Measurements from ENCODE around the gene TTLL11. TPM values are rescaled to one million over a fixed set of nuclear protein-coding genes. Genes with fewer than 3 reads are reported as not detected.

The TTLL11 gene
- total and polyA plus RNA-seq, 2 of the 8 experiments (the other 6 are each of a cell fraction or from before 2014, with no cell fraction given): 0.56 to 0.80 TPM

- TF ChIP-seq SRF (IDR thresholded peaks at IDR 0.05; ENCODE audit: low read depth, low read length): no peak
- TF ChIP-seq, protein P1, sequence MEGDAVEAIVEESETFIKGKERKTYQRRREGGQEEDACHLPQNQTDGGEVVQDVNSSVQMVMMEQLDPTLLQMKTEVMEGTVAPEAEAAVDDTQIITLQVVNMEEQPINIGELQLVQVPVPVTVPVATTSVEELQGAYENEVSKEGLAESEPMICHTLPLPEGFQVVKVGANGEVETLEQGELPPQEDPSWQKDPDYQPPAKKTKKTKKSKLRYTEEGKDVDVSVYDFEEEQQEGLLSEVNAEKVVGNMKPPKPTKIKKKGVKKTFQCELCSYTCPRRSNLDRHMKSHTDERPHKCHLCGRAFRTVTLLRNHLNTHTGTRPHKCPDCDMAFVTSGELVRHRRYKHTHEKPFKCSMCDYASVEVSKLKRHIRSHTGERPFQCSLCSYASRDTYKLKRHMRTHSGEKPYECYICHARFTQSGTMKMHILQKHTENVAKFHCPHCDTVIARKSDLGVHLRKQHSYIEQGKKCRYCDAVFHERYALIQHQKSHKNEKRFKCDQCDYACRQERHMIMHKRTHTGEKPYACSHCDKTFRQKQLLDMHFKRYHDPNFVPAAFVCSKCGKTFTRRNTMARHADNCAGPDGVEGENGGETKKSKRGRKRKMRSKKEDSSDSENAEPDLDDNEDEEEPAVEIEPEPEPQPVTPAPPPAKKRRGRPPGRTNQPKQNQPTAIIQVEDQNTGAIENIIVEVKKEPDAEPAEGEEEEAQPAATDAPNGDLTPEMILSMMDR (IDR thresholded peaks at IDR 0.05; ENCODE audit: control extremely low read depth in 1 of 3, insufficient read depth in 1 of 3, low read depth in 1 of 3, low read length in 3 of 3): no peak
- no peak for TF ChIP-seq POU5F1 (IDR thresholded peaks at IDR 0.05; ENCODE audit: low read depth, low read length)
- POLR2A ChIA-PET (ENCODE audit: partially characterized antibody): no interaction called here
Measured at GRCh38 chr9:122058051-122058450, 35.1 kb downstream of the TTLL11 start.

More at GRCh38 chr9:122058051-122058450, 35.1 kb downstream of the TTLL11 start:
- Histone ChIP-seq H2BK5ac (ENCODE audit: low read depth, low read length) (no peak overlapping the region), H3K27ac (ENCODE audit: low read depth, low read length) (no peak overlapping the region), H3K4me1 (replicated peaks in 1 of 4; ENCODE audit: control insufficient read depth in 3 of 4, insufficient read depth in 4 of 4, low read length in 3 of 4) (0 out of 7 replicates have a peak, but pooled peaks cover 0 to 2% (median 0%) of the 10 kb centered on the region in 4 experiments), H2AK5ac (ENCODE audit: low read depth, low read length) (no peak overlapping the region), H3K27me3 (replicated peaks in 1 of 4; ENCODE audit: control insufficient read depth in 3 of 4, extremely low read depth in 1 of 4, insufficient read depth in 3 of 4, low read length in 3 of 4) (no peaks in the 10 kb centered on the region; a peak in 1 of 7 replicates), H3K4me2 (ENCODE audit: insufficient read depth in 1 of 2, low read depth in 2 of 2, low read length in 2 of 2) (no peak overlapping the region), H3K56ac (replicated peaks; ENCODE audit: insufficient read length, low read depth, low read length) (no peak overlapping the region), H4K20me1 (replicated peaks in 1 of 2; ENCODE audit: control insufficient read depth in 1 of 2, insufficient read depth in 2 of 2, low read length in 2 of 2) (peaks cover 0 to 1% of the 10 kb centered on the region in 2 experiments), H3K23ac (ENCODE audit: insufficient read length) (no peak overlapping the region), H2BK15ac (ENCODE audit: low read length) (no peak overlapping the region), H3K4me3 (ENCODE audit: extremely low read depth in 1 of 4, insufficient read depth in 2 of 4, low read depth in 3 of 4, low read length in 4 of 4) (no peak overlapping the region), H3K79me1 (ENCODE audit: low read depth, low read length) (no peaks in the 10 kb centered on the region), H4K8ac (ENCODE audit: extremely low read depth, insufficient read depth, low read length) (no peak overlapping the region), H3K9me3 (ENCODE audit: insufficient read depth in 2 of 2, low read depth in 1 of 2, low read length in 1 of 2) (no peaks in the 10 kb centered on the region), H3K79me2 (ENCODE audit: control insufficient read depth in 1 of 2, insufficient read depth in 2 of 2, low read length in 2 of 2) (no peaks in the 10 kb centered on the region), H3K4ac (replicated peaks; ENCODE audit: insufficient read length, low read depth, low read length) (no peak overlapping the region), H2BK20ac (ENCODE audit: low read length) (no peak overlapping the region), H4K91ac (replicated peaks; ENCODE audit: insufficient read length, low read length) (no peak overlapping the region), H3K36me3 (ENCODE audit: control insufficient read depth in 2 of 4, insufficient read depth in 4 of 4, low read length in 3 of 4) (no peaks in the 10 kb centered on the region), H3K14ac (ENCODE audit: insufficient read length) (no peak overlapping the region), H3K23me2 (ENCODE audit: low read depth, low read length) (no peaks in the 10 kb centered on the region), H2BK120ac (replicated peaks; ENCODE audit: low read depth, low read length) (no peak overlapping the region), H3K18ac (ENCODE audit: extremely low read depth, low read length) (no peak overlapping the region), H3K9ac (replicated peaks in 1 of 4; ENCODE audit: extremely low read depth in 1 of 4, low read depth in 3 of 4, low read length in 3 of 4) (no peak overlapping the region), H2AFZ (ENCODE audit: low read length) (no peak overlapping the region), H2BK12ac (ENCODE audit: low read depth, low read length) (no peak overlapping the region), H4K5ac (ENCODE audit: insufficient read length, low read depth, low read length) (no peak overlapping the region)
- CTCF ChIA-PET (ENCODE audit: partially characterized antibody): interaction anchor here (0.6 to 1.2 kb wide), 4 partner anchors 11 to 56 kb away, joined by 3 to 7 read pairs (median 3); no protein-coding TSS in a partner anchor
- 87% methylated on average over 4 of the region's 4 CpGs; no CpG with 5 or more reads in 1 of the 2 experiments for WGBS, 2 experiments (ENCODE audit: extremely low coverage in 1 of 2, insufficient coverage in 1 of 2, insufficient read length in 1 of 2, insufficient replicate concordance in 2 of 2, low coverage in 1 of 2, low lambda C conversion rate in 2 of 2, missing lambda C conversion rate in 1 of 2)
- FAIRE-seq (no peak), DNase-seq (ENCODE audit: low read depth in 1 of 2, low spot score in 2 of 2) (no peak)

All from H1 (cell line).